Activated naive CD8-positive, alpha-beta T cell treated with anti-CD3 and anti-CD28 coated beads for 36 hours (primary cell): ENCODE data around the gene MINK1. TPM values are rescaled to one million over a fixed set of nuclear protein-coding genes. Genes with fewer than 3 reads are reported as not detected.

Experiments used
- DNase-seq: peaks from one replicate; pipeline ENCODE4 v3.0.0; 2021
- H3K27ac Mint-ChIP-seq: one replicate; pipeline ENCODE4 v1.8.0; 2022; ENCODE audit warnings: mild to moderate bottlenecking, moderate library complexity, mixed read lengths
- H3K27me3 Mint-ChIP-seq: one replicate; pipeline ENCODE4 v1.8.0; 2022; ENCODE audit warnings: mild to moderate bottlenecking, mixed read lengths
- H3K36me3 Mint-ChIP-seq: one replicate; pipeline ENCODE4 v1.8.0; 2021; ENCODE audit warnings: mild to moderate bottlenecking, mixed read lengths
- H3K4me1 Mint-ChIP-seq: one replicate; pipeline ENCODE4 v1.8.0; 2021; ENCODE audit warnings: mixed read lengths
- H3K4me3 Mint-ChIP-seq: one replicate; pipeline ENCODE4 v1.8.0; 2022; ENCODE audit warnings: mild to moderate bottlenecking, moderate library complexity, mixed read lengths
- H3K9me3 Mint-ChIP-seq: one replicate; pipeline ENCODE4 v1.8.0; 2022; ENCODE audit warnings: mixed read lengths
- total RNA-seq, 2 experiments: library from RNA; stranded (reverse); gene quantifications; one replicate each; pipeline ENCODE4 v1.2.3, GENCODE V29; 2021

MINK1 gene
- total RNA-seq, 2 experiments from 2014 or later, result 34.7 to 37.7 TPM

DNA sequence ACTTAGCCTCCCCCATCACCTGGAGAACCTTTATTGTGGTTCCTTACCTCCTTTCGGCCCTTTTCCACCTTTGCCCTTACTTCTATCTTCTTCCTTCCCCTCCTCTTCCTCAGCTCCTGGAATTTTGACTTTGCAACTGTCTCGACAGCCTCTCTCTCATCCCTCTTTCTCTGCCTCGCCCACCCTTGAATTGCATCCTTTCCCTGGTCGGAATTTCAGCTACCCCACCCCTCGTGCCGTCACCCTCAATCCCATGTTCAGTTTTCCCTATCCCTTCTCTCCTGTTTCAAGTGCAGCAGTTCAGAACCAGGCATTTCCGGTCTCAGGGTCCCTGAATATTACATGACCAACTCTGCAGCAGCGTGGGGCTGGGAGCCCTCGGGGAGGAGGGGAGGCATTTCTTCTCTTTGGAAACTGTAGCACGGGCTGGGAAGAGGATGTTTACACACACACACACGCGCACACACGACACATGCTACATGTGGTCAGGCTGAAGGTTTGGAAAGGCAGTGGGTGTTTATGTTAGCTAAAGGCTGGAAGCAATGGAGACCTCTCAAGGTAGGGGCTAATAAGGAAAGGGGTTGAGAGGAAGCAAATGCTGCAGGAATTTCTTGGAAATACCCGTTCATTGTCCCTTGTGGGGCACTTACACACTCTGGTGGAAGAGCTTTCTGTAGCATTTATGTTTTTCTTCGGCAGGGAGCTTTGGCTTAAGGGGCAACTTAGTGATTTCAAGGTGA is 971 bp downstream of the MINK1 start:
- Mint-ChIP-seq H3K36me3 (peaks cover under 1% of the 10 kb centered on the region), H3K27ac (peak overlapping the region; percentile 83), H3K9me3 (no peaks in the 10 kb centered on the region), H3K4me1 (peaks cover 31% of the 10 kb centered on the region), H3K27me3 (no peaks in the 10 kb centered on the region), H3K4me3 (peak overlapping the region; percentile 92)
- no peak for DNase-seq

DNA sequence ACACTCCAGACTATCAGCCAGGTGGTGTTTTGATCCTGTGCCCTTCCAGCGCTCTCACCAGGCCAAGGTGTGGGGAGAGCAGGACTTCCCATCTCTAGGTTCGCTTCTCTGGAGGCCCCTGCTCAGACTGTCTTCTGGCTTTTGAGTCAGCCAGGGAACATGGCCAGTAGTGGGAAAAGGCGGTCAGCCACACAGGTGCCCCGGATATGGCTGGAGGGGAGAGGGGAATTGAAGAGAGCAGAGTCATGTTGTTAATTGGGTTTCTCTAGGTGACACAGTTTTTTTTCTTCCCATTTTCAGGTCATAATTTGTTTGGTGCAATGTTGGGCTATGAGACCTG is 1.5 kb downstream of the MINK1 start:
- peaks cover 3% of the 10 kb centered on the region for H3K36me3 Mint-ChIP-seq
- no peaks in the 10 kb centered on the region for H3K9me3 Mint-ChIP-seq
- H3K27me3 Mint-ChIP-seq, result no peaks in the 10 kb centered on the region
- H3K4me1 Mint-ChIP-seq, result peaks cover 37% of the 10 kb centered on the region
- H3K27ac Mint-ChIP-seq, result no peak overlapping the region
- peak overlapping the region; percentile 92 for H3K4me3 Mint-ChIP-seq
- DNase-seq, result no peak

DNA sequence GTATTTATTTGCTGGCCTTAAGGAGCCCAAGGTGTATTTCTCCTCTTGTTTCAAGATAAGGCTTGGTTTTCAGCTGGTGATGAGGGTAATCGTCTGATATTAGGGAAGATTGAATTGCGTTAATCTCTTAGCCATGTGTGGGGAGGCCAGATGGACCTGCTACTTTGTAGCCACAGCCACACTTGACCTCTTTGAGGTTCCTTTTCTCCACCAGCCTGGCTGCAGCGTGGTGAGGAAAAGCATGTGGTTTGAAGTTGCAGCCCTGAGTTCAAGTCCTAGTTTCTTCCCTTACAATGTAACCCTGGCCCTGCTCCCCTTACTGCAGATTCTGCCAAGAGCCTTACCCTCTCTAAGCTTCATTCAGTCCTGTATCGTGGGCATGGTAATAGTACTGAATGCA is 3.1 kb downstream of the MINK1 start:
- H3K36me3 Mint-ChIP-seq, result peaks cover 7% of the 10 kb centered on the region
- no peak for DNase-seq
- no peak overlapping the region for H3K27ac Mint-ChIP-seq

DNA sequence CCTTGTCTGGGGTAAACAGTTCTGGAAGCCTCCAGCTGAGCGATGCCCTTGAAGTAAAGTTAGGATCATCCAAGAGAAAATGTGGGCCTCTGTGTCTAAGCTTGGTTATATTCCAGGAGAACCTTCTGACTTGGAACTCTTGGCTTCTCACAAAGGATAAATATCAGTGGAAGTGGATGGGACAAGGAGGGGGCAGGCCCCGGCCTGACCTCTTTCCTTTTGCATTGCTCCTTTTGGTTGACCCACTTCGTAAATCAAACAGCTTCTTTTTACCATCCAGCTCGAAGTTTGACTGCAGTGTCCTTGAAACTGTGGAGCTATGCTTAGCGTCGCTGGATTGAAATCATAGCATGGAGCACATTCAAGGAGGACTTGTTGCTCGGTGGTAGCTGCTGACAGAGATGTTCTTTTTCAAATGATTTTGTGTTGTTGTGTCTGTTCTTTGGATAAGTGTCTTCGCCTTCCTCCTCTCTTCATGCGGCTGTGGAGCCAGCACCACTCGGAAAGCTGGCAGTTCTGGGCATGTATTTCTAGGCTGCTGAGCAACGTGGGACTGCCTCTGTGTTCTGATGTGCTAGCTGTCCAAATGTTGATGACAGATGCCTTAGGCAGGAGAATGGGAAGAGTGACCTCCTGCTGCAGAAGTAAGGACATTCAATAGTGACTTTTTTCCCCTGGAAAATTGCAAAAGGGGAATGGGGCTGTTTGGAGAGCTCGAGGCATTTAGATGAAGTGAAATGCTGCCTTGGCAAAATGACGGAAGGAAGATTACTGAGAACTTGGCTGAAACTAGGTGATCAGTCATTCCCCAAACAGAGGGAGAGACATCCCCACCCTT is 4.5 kb downstream of the MINK1 start:
- Mint-ChIP-seq H3K9me3 (no peaks in the 10 kb centered on the region), H3K4me1 (peaks cover 58% of the 10 kb centered on the region), H3K36me3 (peaks cover 7% of the 10 kb centered on the region), H3K4me3 (no peak overlapping the region), H3K27ac (no peak overlapping the region), H3K27me3 (no peaks in the 10 kb centered on the region)
- DNase-seq, result no peak

More for the DNA sequence above, 3.1 kb downstream of the MINK1 start:
- H3K27me3 Mint-ChIP-seq, result no peaks in the 10 kb centered on the region
- H3K4me1 Mint-ChIP-seq, result peaks cover 51% of the 10 kb centered on the region
- H3K9me3 Mint-ChIP-seq, result no peaks in the 10 kb centered on the region
- no peak overlapping the region for H3K4me3 Mint-ChIP-seq

DNA sequence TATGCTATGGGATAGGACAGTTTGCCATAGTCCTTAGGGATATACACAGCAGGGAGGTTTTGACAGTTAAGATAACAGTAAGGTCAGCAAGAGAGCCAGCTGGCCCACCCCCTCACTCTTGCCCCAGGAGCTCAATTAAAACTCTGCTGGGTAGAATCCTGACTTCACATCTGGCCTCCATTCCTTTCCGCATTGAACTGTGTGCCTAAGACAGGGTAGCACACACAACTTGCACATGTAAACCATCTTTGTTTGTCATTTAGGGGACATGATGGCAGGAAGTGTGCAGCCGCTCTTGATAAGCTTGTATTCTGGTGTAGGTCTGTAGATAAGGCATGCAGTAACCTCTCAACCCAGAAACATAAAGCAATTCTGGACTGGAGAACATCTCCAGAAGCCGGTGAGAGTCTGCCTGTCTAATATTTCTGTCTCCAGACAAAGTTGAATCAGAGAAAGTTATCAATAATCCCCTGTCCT is 5.2 kb downstream of the MINK1 start:
- no peaks in the 10 kb centered on the region for H3K27me3 Mint-ChIP-seq
- peaks cover 59% of the 10 kb centered on the region for H3K4me1 Mint-ChIP-seq
- H3K36me3 Mint-ChIP-seq, result peaks cover 7% of the 10 kb centered on the region
- no peaks in the 10 kb centered on the region for H3K9me3 Mint-ChIP-seq
- no peak overlapping the region for H3K27ac Mint-ChIP-seq
- no peak overlapping the region for H3K4me3 Mint-ChIP-seq
- no peak for DNase-seq

DNA sequence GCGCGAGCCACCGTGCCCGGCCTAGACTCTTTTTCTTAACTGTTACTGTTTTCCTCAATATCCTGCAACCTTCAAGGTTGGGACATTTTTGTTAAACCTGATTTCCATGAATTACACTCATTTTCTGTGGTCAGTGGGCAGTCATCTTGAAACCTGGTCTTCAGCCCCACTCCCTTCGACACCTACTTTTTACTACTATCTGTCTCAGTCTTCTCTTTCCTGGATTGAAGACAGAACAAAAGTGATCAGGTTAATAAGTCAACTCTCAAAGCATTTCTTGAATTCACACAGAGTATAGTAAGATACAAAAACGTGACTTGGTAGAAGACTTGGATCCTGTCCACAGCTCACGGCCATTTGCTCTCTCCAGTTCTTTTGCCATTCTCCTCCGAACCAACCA is 6.1 kb downstream of the MINK1 start:
- Mint-ChIP-seq H3K4me3 (no peak overlapping the region), H3K9me3 (no peaks in the 10 kb centered on the region), H3K36me3 (peaks cover 7% of the 10 kb centered on the region), H3K27ac (no peak overlapping the region), H3K4me1 (peaks cover 53% of the 10 kb centered on the region), H3K27me3 (no peaks in the 10 kb centered on the region)
- no peak for DNase-seq

DNA sequence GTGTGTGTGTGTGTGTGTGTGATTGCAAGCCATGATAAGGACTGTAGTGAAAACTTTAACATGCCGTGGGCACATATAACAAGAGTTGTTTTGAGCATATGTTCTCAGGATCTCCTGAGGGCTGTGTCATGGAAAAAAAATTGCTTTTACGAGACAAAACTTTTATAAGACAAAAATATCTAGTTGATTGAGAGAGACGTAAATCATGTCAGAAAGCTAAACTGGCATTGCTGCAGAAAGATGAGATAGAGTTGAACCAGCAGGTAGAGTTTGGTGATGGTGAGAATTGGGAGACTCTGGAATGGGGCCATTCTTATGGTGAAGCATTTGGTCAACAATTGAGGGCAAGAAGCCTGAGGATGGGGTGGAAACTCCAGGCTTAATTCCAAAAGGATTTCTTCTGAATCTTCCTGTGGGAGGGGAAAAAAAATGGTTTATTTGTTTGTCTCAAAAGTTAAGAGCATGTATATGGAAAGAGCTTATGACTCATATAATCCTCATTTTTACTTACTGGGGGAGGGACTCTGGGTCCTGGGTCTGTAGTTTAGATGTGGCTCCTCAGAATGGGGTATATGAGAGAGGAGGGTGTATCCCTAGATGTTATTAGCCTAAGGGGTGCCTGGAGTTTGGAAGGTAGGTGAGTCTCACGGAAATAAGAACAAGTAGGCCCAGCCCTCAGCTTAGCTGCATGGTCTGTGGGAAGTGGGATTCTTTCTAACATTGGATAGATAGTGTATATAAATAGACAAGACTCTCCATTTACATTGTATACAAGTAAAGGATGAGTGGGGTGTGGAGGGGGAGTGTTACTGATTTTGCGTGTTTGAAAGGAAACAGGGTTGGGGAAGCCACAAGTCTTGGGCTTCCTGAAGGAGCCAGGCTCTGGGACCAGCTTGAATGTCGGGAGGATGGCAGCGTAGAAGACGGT is 7.1 kb downstream of the MINK1 start:
- DNase-seq, result no peak
- peak overlapping the region; percentile 61 for H3K27ac Mint-ChIP-seq
- H3K27me3 Mint-ChIP-seq, result no peaks in the 10 kb centered on the region
- no peaks in the 10 kb centered on the region for H3K9me3 Mint-ChIP-seq
- peaks cover 9% of the 10 kb centered on the region for H3K36me3 Mint-ChIP-seq
- peaks cover 44% of the 10 kb centered on the region for H3K4me1 Mint-ChIP-seq
- H3K4me3 Mint-ChIP-seq, result peak overlapping the region; percentile 13

DNA sequence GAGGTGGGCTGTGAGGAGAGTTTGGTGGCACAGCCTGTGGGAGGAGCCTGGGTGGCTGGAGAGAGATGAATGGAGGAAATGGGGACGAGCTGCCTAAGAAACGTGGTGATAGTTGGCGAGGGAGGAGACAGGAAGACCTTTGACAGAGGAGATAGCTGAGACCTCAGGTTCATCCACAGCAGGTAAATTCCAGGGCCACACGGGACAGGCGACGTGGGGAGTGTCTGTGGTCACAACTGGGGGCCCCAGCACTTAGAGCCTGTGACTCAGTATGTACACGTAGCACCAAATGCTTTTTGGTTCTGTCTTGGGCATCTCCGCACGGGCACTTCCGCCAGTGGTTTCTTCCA is 7.7 kb downstream of the MINK1 start:
- Mint-ChIP-seq H3K4me1 (peaks cover 41% of the 10 kb centered on the region), H3K27ac (peak overlapping the region; percentile 61), H3K9me3 (no peaks in the 10 kb centered on the region), H3K27me3 (no peaks in the 10 kb centered on the region), H3K4me3 (peak overlapping the region; percentile 13), H3K36me3 (peaks cover 9% of the 10 kb centered on the region)
- peak; percentile 38 for DNase-seq

DNA sequence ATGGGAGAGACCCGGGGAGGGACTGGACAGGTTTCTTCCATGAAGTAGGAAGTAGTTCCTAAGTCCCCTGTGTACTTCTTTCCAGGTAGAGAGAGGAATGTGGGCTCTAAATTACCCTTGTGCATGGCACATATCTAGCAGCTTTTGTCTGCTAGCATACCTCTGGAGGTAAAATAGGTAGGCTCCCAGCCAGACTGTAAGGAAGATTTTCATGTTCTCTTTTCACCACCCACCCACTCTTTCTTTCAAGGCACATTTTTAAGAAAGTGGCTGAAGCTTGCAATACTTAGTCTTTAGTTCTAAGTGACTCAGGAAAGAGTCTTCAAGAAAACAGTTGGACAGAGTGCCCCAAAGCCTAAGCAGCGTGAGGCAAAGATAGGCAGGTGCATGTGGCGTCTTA is 9.2 kb downstream of the MINK1 start:
- no peak for DNase-seq
- Mint-ChIP-seq H3K36me3 (peaks cover 9% of the 10 kb centered on the region), H3K27me3 (no peaks in the 10 kb centered on the region), H3K4me3 (no peak overlapping the region), H3K4me1 (peaks cover 35% of the 10 kb centered on the region), H3K27ac (no peak overlapping the region), H3K9me3 (no peaks in the 10 kb centered on the region)

DNA sequence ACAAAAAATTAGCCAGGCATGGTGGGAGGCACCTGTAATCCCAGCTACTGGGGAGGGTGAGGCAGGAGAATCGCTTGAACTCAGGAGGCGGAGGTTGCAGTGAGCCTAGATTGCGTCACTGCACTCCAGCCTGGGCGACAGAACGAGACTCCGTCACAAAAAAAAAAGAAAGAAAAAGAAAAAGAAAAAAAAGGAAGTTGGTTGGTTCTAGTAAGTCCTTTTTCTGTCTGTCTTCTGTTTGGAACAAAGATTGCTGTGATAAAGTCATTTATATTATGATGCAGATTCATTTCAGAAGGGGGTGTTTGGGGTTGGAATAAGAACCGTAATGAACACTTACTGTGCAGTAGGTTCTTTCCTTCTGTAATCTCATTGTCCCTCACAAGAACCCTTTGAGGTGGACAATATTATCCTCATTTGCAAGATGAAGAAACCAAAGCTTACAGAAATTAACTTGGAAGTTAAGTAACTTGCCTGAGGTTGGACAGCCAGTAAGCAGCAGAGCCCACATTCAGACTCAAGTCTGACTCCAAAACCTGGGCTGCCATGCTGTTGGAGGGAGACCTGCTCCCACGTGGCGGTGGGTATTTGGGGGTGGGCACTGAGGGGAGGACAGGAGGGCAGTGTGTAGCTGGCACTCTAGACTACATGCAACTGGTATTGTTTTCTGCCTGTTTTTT is 10.3 kb downstream of the MINK1 start:
- Mint-ChIP-seq H3K27me3 (no peaks in the 10 kb centered on the region), H3K27ac (no peak overlapping the region), H3K9me3 (no peaks in the 10 kb centered on the region), H3K4me3 (no peak overlapping the region), H3K4me1 (peaks cover 35% of the 10 kb centered on the region), H3K36me3 (peaks cover 9% of the 10 kb centered on the region)
- no peak for DNase-seq

DNA sequence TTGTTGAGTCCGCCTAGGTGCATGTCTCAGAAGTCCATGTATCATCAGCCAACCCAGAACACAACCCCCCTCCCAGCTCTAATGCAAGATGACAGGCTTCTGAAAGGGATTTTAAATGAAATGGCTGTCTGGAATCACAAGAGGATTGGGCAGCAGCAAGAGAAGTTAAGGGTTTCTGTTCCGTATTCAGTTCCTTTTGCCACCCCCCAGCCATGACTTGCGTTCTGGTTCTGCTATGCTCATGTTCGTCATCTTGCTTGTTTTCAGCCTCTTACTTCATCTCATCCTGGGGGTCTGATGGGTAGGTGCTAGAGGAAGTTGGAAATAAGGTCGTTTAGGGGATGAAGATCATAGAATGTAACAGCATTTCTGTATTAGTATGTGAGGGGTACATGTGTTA is 12.0 kb downstream of the MINK1 start:
- H3K27ac Mint-ChIP-seq, result no peak overlapping the region
- no peak overlapping the region for H3K4me3 Mint-ChIP-seq
- peaks cover 3% of the 10 kb centered on the region for H3K36me3 Mint-ChIP-seq
- peaks cover 24% of the 10 kb centered on the region for H3K4me1 Mint-ChIP-seq
- H3K9me3 Mint-ChIP-seq, result no peaks in the 10 kb centered on the region
- no peak for DNase-seq
- H3K27me3 Mint-ChIP-seq, result no peaks in the 10 kb centered on the region

DNA sequence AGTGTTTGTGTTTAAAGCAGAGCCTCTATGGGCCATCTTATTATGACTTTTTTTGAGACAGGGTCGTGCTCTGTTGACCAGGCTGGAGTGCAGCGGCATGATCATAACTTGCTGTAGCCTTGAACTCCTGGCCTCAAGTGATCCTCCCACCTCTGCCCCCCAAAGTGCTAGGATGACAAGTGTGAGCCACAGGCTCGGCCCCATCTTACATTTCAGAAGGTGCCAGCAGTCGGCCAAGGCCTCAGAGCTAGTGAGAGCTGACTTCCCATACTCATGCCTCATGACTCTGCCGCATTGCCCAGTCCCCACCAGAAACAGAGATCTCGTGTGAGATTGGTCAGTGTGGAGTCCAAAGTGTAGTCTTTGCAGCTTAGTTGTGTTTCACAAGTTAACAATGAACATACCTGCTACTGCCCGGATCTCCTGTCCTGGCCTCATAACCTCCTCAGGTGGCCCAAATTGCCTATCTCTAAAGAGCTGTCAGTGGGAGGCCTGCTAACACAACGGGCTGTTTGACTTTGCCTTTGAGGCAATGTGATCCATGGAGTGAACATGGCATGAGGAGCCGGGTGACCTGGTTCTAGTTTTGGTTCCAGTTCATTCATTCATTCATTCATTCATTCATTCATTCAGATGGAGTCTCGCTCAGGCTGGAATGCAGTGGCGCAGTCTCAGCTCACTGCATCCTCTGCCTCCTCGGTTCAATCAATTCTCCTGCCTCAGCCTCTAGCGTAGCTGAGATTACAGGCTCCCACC is 13.7 kb downstream of the MINK1 start:
- Mint-ChIP-seq H3K36me3 (peaks cover 6% of the 10 kb centered on the region), H3K27me3 (no peaks in the 10 kb centered on the region), H3K4me1 (peaks cover 10% of the 10 kb centered on the region), H3K9me3 (no peaks in the 10 kb centered on the region), H3K4me3 (no peak overlapping the region), H3K27ac (no peak overlapping the region)
- DNase-seq, result no peak

DNA sequence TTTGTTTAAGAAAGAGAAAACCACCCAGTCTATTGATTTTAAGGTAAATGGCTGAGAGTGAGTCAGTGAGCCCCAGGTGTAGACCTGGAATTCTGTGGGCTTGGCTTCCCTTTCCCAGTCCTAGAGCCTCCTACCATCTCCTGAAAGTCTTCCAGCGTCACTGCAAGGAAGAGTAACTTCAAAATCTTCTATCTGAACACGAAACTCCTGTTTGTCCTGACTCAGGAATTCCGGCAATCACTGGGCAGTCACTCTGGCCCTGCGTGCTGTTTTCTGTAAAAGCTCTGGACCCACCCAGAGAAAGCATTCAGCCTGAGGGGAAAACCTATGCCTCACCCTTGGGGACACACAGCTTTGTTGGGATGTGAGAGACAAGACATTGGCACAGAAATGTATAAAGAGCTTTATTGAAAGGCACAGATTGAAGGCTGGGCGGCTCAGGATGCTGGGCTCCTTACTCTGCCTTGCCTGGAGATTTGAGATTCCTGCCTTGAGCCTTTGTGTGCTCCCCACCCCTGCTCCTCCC is 15.9 kb downstream of the MINK1 start:
- Mint-ChIP-seq H3K36me3 (peaks cover 13% of the 10 kb centered on the region), H3K9me3 (peaks cover 7% of the 10 kb centered on the region), H3K27ac (no peak overlapping the region)

DNA sequence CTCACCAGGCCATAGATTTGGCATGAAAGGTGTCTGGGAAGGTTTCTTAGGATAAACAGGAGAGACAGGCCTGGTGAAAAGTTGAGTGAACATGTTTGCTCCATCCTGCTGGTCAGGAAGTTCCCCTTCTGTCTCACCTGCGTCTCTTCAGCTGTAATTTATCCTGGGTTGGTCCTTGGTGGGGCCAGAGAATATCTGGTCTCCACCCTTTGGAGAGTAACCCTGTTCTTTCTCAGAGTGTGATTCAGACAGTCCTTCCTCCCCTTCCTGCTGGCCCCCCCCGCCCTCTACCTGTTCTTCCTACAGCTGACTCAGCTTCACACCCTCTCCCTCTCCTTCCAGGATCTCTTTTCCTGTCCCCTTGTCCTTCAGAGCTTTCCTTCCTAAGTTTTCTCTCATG is 17.1 kb downstream of the MINK1 start:
- no peak overlapping the region for H3K4me3 Mint-ChIP-seq
- no peak overlapping the region for H3K27ac Mint-ChIP-seq
- peaks cover 8% of the 10 kb centered on the region for H3K27me3 Mint-ChIP-seq
- DNase-seq, result no peak
- H3K9me3 Mint-ChIP-seq, result peaks cover 7% of the 10 kb centered on the region
- peaks cover 16% of the 10 kb centered on the region for H3K4me1 Mint-ChIP-seq
- peaks cover 11% of the 10 kb centered on the region for H3K36me3 Mint-ChIP-seq

More for the DNA sequence above, 15.9 kb downstream of the MINK1 start:
- DNase-seq, result no peak
- Mint-ChIP-seq H3K4me3 (no peak overlapping the region), H3K27me3 (peaks cover 8% of the 10 kb centered on the region), H3K4me1 (peaks cover 13% of the 10 kb centered on the region)
